ENCODE results near the gene KRTAP3-1. TPM values are rescaled to one million over a fixed set of nuclear protein-coding genes. Genes with fewer than 3 reads are reported as not detected.

Gene KRTAP3-1
- total and polyA plus RNA-seq, 2 donors (not counting 3 experiments of a cell fraction or from before 2014, with no cell fraction given) = not detected

GRCh38 chr17:40996829-40997228 is 12.1 kb downstream of the KRTAP3-1 start:
- no peak for DNase-seq (ENCODE audit: low read depth, low spot score)
- Histone ChIP-seq H3K27ac (ENCODE audit: insufficient read depth, low read depth, low read length) (no peak overlapping the region), H3K9me1 (replicated peaks; ENCODE audit: control insufficient read depth, extremely low read depth, insufficient read depth, low read length) (no peaks in the 10 kb centered on the region), H3K79me2 (ENCODE audit: control insufficient read depth, insufficient read depth, low read length) (no peaks in the 10 kb centered on the region), H2AFZ (ENCODE audit: low read depth, low read length) (no peak overlapping the region), H3K9ac (replicated peaks; ENCODE audit: extremely low read depth, insufficient read depth, low read length) (no peak overlapping the region), H3K4me2 (ENCODE audit: insufficient read depth, low read length) (no peak overlapping the region), H3K27me3 (ENCODE audit: control insufficient read depth in 2 of 2, insufficient read depth in 2 of 2, low read length in 2 of 2) (peaks cover 2 to 3% of the 10 kb centered on the region in 2 experiments), H4K20me1 (replicated peaks; ENCODE audit: control insufficient read depth, extremely low read depth, insufficient read depth, low read length) (no peaks in the 10 kb centered on the region), H3K4me3 (replicated peaks in 1 of 3; ENCODE audit: insufficient read depth in 1 of 3, low read depth in 1 of 3, low read length in 3 of 3) (no peak overlapping the region), H3K9me3 (replicated peaks; ENCODE audit: control insufficient read depth, insufficient read depth, low read length) (no peaks in the 10 kb centered on the region), H3K36me3 (ENCODE audit: control insufficient read depth in 2 of 2, extremely low read depth in 1 of 2, insufficient read depth in 2 of 2, low read length in 2 of 2) (no peaks in the 10 kb centered on the region), H3K4me1 (ENCODE audit: control insufficient read depth, extremely low read depth, insufficient read depth, low read length) (no peaks in the 10 kb centered on the region)
- FAIRE-seq = no peak
- intact Hi-C loops (cut with micrococcal nuclease) (no loop called here), dilution Hi-C loops (cut with MboI; ENCODE audit: extremely low pct_ligation_motif_present, low sequenced_read_pairs) (no loop called here)
- ChIA-PET CTCF (no interaction called here), POLR2A (no interaction called here)
- TF ChIP-seq EZH2 (IDR thresholded peaks at IDR 0.05; ENCODE audit: borderline replicate concordance, low read depth, low read length, severe bottlenecking) (no peak), FOS (IDR thresholded peaks at IDR 0.05; ENCODE audit: borderline replicate concordance, insufficient read depth, low read length) (no peak), GATA2 (IDR thresholded peaks at IDR 0.05; ENCODE audit: insufficient read depth, insufficient read length, low read depth, low read length) (no peak), POLR2AphosphoS5 (IDR thresholded peaks at IDR 0.05; ENCODE audit: insufficient read depth, low read depth, low read length) (no peak), JUN (IDR thresholded peaks at IDR 0.05; ENCODE audit: borderline replicate concordance, insufficient read depth, insufficient read length, low read depth) (no peak), MAX (IDR thresholded peaks at IDR 0.05; ENCODE audit: insufficient read depth, insufficient read length) (no peak), CTCF (IDR thresholded peaks at IDR 0.05; ENCODE audit: extremely low read depth in 1 of 2, insufficient read depth in 1 of 2, low read depth in 1 of 2, low read length in 2 of 2) (no peak), POLR2A (IDR thresholded peaks at IDR 0.05; ENCODE audit: low read depth, low read length) (no peak), MYC (IDR thresholded peaks at IDR 0.05; ENCODE audit: low read depth, low read length) (no peak)
- no TSS peak for BruUV-seq (replicated peaks)
